GM23338 (cell line): ENCODE measurements around the gene SYT7. TPM values are rescaled to one million over a fixed set of nuclear protein-coding genes. Genes with fewer than 3 reads are reported as not detected.

Source experiments
- ATAC-seq: fragments of 200-7000 bp; cut with Tn5 transposase; 3 replicates; pipeline ENCODE4 v1.9.1; 2020
- DNase-seq: peaks from one replicate; pipeline ENCODE4 v3.0.0-alpha.2; 2015; ENCODE audit warnings: low spot score
- H2AFZ ChIP-seq: fragments of 200-600 bp; sonication (generic); 2 replicates; pipeline ENCODE4 v1.8.0; 2016; ENCODE audit warnings: antibody characterized with exemption, mild to moderate bottlenecking, moderate library complexity
- H3F3A ChIP-seq: fragments of 200-600 bp; sonication (generic); replicated peaks from 2 replicates; pipeline ENCODE4 v1.8.0; 2017; ENCODE audit warnings: antibody characterized with exemption, mixed run types, low read depth
- H3K27ac ChIP-seq: fragments of 200-600 bp; sonication (generic); 2 replicates; pipeline ENCODE4 v1.6.1; 2016; ENCODE audit warnings: low read depth
- H3K27me3 ChIP-seq: fragments of 200-600 bp; sonication (generic); 2 replicates; pipeline ENCODE4 v1.8.0; 2016; ENCODE audit warnings: mild to moderate bottlenecking, mixed run types, moderate library complexity; ENCODE audit not compliant: insufficient read depth
- H3K36me3 ChIP-seq: fragments of 200-600 bp; sonication (generic); 2 replicates; pipeline ENCODE4 v1.8.0; 2016; ENCODE audit warnings: mild to moderate bottlenecking; ENCODE audit not compliant: insufficient read depth
- H3K4me1 ChIP-seq: fragments of 200-600 bp; sonication (generic); 2 replicates; pipeline ENCODE4 v1.8.0; 2016; ENCODE audit warnings: mild to moderate bottlenecking, moderate library complexity; ENCODE audit not compliant: insufficient read depth
- H3K4me2 ChIP-seq: fragments of 200-600 bp; sonication (generic); 2 replicates; pipeline ENCODE4 v1.7.1; 2017; ENCODE audit warnings: mixed run types
- H3K4me3 ChIP-seq: fragments of 200-600 bp; sonication (generic); 2 replicates; pipeline ENCODE4 v1.6.1; 2016; ENCODE audit warnings: mixed run types
- H3K79me2 ChIP-seq: fragments of 200-600 bp; sonication (generic); replicated peaks from 2 replicates; pipeline ENCODE4 v1.8.0; 2017; ENCODE audit warnings: mild to moderate bottlenecking; ENCODE audit not compliant: insufficient read depth
- H3K9me2 ChIP-seq: fragments of 200-600 bp; sonication (generic); 2 replicates; pipeline ENCODE4 v1.8.0; 2017; ENCODE audit not compliant: insufficient read depth
- H4K20me1 ChIP-seq: fragments of 200-600 bp; sonication (generic); replicated peaks from 2 replicates; pipeline ENCODE4 v1.8.0; 2017; ENCODE audit warnings: mild to moderate bottlenecking; ENCODE audit not compliant: insufficient read depth
- H3K27ac Mint-ChIP-seq: 2 replicates; pipeline ENCODE4 v1.8.0; 2020; ENCODE audit warnings: inconsistent platforms, mild to moderate bottlenecking, moderate library complexity, mixed read lengths
- H3K27me3 Mint-ChIP-seq: 3 replicates; pipeline ENCODE4 v1.8.0; 2022; ENCODE audit warnings: low read depth, mild to moderate bottlenecking, moderate library complexity, mixed read lengths, inconsistent platforms; ENCODE audit not compliant: insufficient read depth, poor library complexity
- H3K36me3 Mint-ChIP-seq: 3 replicates; pipeline ENCODE4 v1.8.0; 2021; ENCODE audit warnings: low read depth, mild to moderate bottlenecking, inconsistent platforms, moderate library complexity, mixed read lengths
- H3K4me1 Mint-ChIP-seq: 3 replicates; pipeline ENCODE4 v1.8.0; 2020; ENCODE audit warnings: mild to moderate bottlenecking, inconsistent platforms, mixed read lengths
- H3K4me3 Mint-ChIP-seq: 3 replicates; pipeline ENCODE4 v1.8.0; 2021; ENCODE audit warnings: moderate library complexity, mild to moderate bottlenecking, inconsistent platforms, mixed read lengths
- H3K9me3 Mint-ChIP-seq: 3 replicates; pipeline ENCODE4 v1.8.0; 2020; ENCODE audit warnings: moderate library complexity, mild to moderate bottlenecking, inconsistent platforms, mixed read lengths
- CREB1 ChIP-seq: fragments of 250-450 bp; sonication (Bioruptor Pico); IDR thresholded peaks from 2 replicates; pipeline ENCODE4 v1.5.0; 2020; ENCODE audit warnings: low read depth, mild to moderate bottlenecking, moderate library complexity
- EZH2 ChIP-seq: fragments of 200-600 bp; sonication (generic); IDR thresholded peaks from one replicate; pipeline ENCODE4 v1.8.0; 2017; ENCODE audit warnings: antibody characterized with exemption, mild to moderate bottlenecking, low read depth; ENCODE audit not compliant: unreplicated experiment
- EZH2phosphoT487 ChIP-seq: fragments of 200-600 bp; sonication (generic); IDR thresholded peaks from one replicate; pipeline ENCODE4 v1.8.1; 2018; ENCODE audit warnings: antibody characterized with exemption; ENCODE audit not compliant: unreplicated experiment
- JUNB ChIP-seq: IDR thresholded peaks from one replicate; pipeline ENCODE4 v1.6.1; 2016; ENCODE audit warnings: antibody characterized with exemption; ENCODE audit not compliant: unreplicated experiment
- REST ChIP-seq: IDR thresholded peaks from one replicate; pipeline ENCODE4 v1.6.1; 2018; ENCODE audit warnings: antibody characterized with exemption; ENCODE audit not compliant: unreplicated experiment
- STAT1 ChIP-seq: IDR thresholded peaks from one replicate; pipeline ENCODE4 v1.6.1; 2016; ENCODE audit warnings: antibody characterized with exemption; ENCODE audit not compliant: unreplicated experiment
- ZNF331 ChIP-seq: fragments of 250-450 bp; sonication (Bioruptor Pico); IDR thresholded peaks from 2 replicates; pipeline ENCODE4 v1.5.0; 2020; ENCODE audit warnings: low read depth, mild to moderate bottlenecking, moderate library complexity
- polyA plus RNA-seq: library from polyadenylated mRNA; unstranded; fragments of >200 nt; fragmentation: Nextera tagmentation; extraction: Ambion mirVana; gene quantifications from 2 replicates; pipeline ENCODE4 v1.2.1, GENCODE V29; 2016
- total RNA-seq: library from RNA; depleted of rRNA; stranded (reverse); fragments of >200 nt; shearing (Covaris generic); gene quantifications from 2 replicates; pipeline ENCODE4 v1.2.3, GENCODE V29; 2014
- TF ChIP-seq, protein P1 (sequence below), 2 experiments: fragments of 200-600 bp in 1 of 2; sonication (generic) in 1 of 2; conservative IDR thresholded peaks; 2 replicates each; pipeline versions ENCODE4 v1.5.1 to v1.6.1; 2016 to 2017; ENCODE audit warnings: antibody characterized with exemption in 2 of 2, low read depth in 2 of 2, mild to moderate bottlenecking in 2 of 2, moderate library complexity in 1 of 2

The SYT7 gene
- total and polyA plus RNA-seq, 2 experiments from 2014 or later, result 1.6 to 10.3 TPM

DNA sequence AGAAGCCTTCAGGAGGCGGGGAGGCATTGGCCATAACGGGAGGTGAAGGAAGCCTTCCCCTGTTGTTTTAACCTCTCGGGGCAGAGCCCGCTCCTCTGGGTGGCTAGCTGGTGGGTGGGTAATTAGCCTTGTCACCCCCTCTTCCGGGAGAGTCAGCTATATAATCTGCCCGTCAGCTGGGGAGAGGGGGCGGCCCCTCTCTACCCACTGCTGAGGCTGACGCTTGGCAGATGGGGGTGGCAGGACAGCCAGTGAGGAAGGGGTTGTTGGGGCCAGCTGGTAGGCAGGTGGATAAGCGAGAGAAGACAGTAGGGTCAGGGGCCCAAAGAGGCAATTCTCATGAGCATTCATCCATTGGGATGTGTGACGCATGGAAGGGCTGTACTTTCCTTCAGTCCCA lies 33.0 kb upstream of the SYT7 start:
- no peak for DNase-seq
- no peaks in the 10 kb centered on the region for H3F3A ChIP-seq
- Mint-ChIP-seq H3K36me3 (no peaks in the 10 kb centered on the region; the same call in 2 of the 3 replicates), H3K4me1 (peaks cover 21% of the 10 kb centered on the region), H3K4me3 (no peak overlapping the region), H3K27me3 (peaks cover 13% of the 10 kb centered on the region), H3K27ac (no peak overlapping the region), H3K9me3 (no peaks in the 10 kb centered on the region)
- no peaks in the 10 kb centered on the region for H4K20me1 ChIP-seq
- H3K27ac ChIP-seq, result no peak overlapping the region
- 0 out of 2 replicates have a peak, but pooled peaks cover 6% of the 10 kb centered on the region for H3K4me1 ChIP-seq
- H3K27me3 ChIP-seq, result no peaks in the 10 kb centered on the region
- no peak overlapping the region for H3K4me2 ChIP-seq
- H2AFZ ChIP-seq, result no peak overlapping the region
- no peaks in the 10 kb centered on the region for H3K36me3 ChIP-seq
- no peak overlapping the region for H3K4me3 ChIP-seq
- TF ChIP-seq STAT1 (no peak), EZH2phosphoT487 (no peak), EZH2 (no peak), JUNB (no peak), CREB1 (CRISPR knock-in tag) (no peak), ZNF331 (CRISPR knock-in tag) (no peak)
- TF ChIP-seq, protein P1, sequence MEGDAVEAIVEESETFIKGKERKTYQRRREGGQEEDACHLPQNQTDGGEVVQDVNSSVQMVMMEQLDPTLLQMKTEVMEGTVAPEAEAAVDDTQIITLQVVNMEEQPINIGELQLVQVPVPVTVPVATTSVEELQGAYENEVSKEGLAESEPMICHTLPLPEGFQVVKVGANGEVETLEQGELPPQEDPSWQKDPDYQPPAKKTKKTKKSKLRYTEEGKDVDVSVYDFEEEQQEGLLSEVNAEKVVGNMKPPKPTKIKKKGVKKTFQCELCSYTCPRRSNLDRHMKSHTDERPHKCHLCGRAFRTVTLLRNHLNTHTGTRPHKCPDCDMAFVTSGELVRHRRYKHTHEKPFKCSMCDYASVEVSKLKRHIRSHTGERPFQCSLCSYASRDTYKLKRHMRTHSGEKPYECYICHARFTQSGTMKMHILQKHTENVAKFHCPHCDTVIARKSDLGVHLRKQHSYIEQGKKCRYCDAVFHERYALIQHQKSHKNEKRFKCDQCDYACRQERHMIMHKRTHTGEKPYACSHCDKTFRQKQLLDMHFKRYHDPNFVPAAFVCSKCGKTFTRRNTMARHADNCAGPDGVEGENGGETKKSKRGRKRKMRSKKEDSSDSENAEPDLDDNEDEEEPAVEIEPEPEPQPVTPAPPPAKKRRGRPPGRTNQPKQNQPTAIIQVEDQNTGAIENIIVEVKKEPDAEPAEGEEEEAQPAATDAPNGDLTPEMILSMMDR (conservative IDR thresholded peaks at IDR 0.05; ENCODE audit: low read depth in 2 of 2), result no peak
- ATAC-seq, result no peak
- H3K9me2 ChIP-seq, result no peaks in the 10 kb centered on the region
- H3K79me2 ChIP-seq, result no peaks in the 10 kb centered on the region

DNA sequence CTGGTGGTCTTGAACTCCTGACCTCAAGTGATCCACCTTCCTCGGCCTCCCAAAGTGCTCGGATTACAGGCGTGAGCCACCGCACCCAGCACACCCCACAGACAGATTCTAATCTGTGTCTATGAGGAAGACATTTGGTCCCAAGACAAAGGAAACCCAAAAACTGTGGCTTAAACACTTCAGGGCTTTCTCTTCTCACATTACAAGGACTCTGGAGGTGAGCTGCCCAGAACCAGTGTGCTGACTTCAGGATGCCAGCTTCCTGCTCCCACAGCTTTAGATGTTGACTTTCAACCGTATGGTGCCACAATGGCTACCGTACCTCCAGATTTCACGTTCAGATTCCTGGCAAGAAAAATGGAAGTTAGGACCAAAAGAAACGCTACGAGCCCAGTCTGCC lies 32.2 kb upstream of the SYT7 start:
- H3K9me3 Mint-ChIP-seq, result no peaks in the 10 kb centered on the region

More for the DNA sequence above, 32.2 kb upstream of the SYT7 start:
- Mint-ChIP-seq H3K36me3 (no peaks in the 10 kb centered on the region; the same call in 2 of the 3 replicates), H3K27ac (no peak overlapping the region), H3K4me1 (peaks cover 17% of the 10 kb centered on the region), H3K4me3 (no peak overlapping the region), H3K27me3 (peaks cover 13% of the 10 kb centered on the region)
- no peak overlapping the region for H3K4me2 ChIP-seq
- H3K79me2 ChIP-seq, result no peaks in the 10 kb centered on the region
- no peak for DNase-seq
- no peaks in the 10 kb centered on the region for H3K9me2 ChIP-seq
- 0 out of 2 replicates have a peak, but pooled peaks cover 6% of the 10 kb centered on the region for H3K4me1 ChIP-seq
- TF ChIP-seq STAT1 (no peak), REST (no peak), JUNB (no peak)
- H4K20me1 ChIP-seq, result no peaks in the 10 kb centered on the region
- H2AFZ ChIP-seq, result no peak overlapping the region
- ATAC-seq, result no peak
- no peak overlapping the region for H3K4me3 ChIP-seq
- no peak overlapping the region for H3K27ac ChIP-seq
- H3K27me3 ChIP-seq, result no peaks in the 10 kb centered on the region
- no peaks in the 10 kb centered on the region for H3K36me3 ChIP-seq
- no peaks in the 10 kb centered on the region for H3F3A ChIP-seq
